HEK293 (cell line): ENCODE results near the gene SH2D4B.
"Not testable (repeated sequence)": the region's sequence is repeated elsewhere in the genome, so short reads cannot be mapped to it uniquely, and the experiment has no call there.

Experiments
- CTCF ChIA-PET: fragments of 350-600 bp; formaldehyde crosslinking; extraction: SDS; loops from one replicate; lab custom pipeline; 2021; ENCODE audit warnings: antibody characterized with exemption; lab: Yijun Ruan, JAX
- POLR2A ChIA-PET: fragments of 300-600 bp; formaldehyde crosslinking; extraction: SDS; loops from one replicate; lab custom pipeline; 2020; ENCODE audit warnings: antibody characterized with exemption, inconsistent platforms; lab: Yijun Ruan, JAX
- H3K27ac ChIP-seq: fragments of 200-500 bp; sonication (Bioruptor generic); 2 replicates; pipeline ENCODE4 v1.5.1; 2014; ENCODE audit warnings: low read depth, low read length, control low read depth, inconsistent platforms; ENCODE audit errors: extremely low read depth
- H3K36me3 ChIP-seq, 2 experiments: fragments of 200-500 bp in 1 of 2; sonication (Bioruptor generic) in 1 of 2; 1 replicate in 1 of 2; 2 replicates in 1 of 2; pipeline ENCODE4 v1.5.1; 2014 to 2017; ENCODE audit warnings: inconsistent platforms in 2 of 2, low read length in 2 of 2; ENCODE audit not compliant: control insufficient read depth in 2 of 2, insufficient read depth in 1 of 2
- H3K4me1 ChIP-seq: fragments of 200-500 bp; sonication (Bioruptor generic); 2 replicates; pipeline ENCODE4 v1.5.1; 2014; ENCODE audit warnings: mild to moderate bottlenecking, low read length, inconsistent platforms; ENCODE audit not compliant: control insufficient read depth, insufficient read depth
- H3K4me3 ChIP-seq: 2 replicates; pipeline ENCODE4 v1.5.1; 2011; ENCODE audit warnings: low read depth, mild to moderate bottlenecking, control low read depth, low read length, moderate library complexity
- H3K9me3 ChIP-seq: fragments of 200-500 bp; sonication (Bioruptor generic); 2 replicates; pipeline ENCODE4 v1.5.1; 2014; ENCODE audit warnings: low read depth, low read length, inconsistent platforms; ENCODE audit not compliant: control insufficient read depth, insufficient read depth
- GLIS2 ChIP-seq: fragments of 450-650 bp; formaldehyde crosslinking; IDR thresholded peaks from 2 replicates; pipeline ENCODE4 v1.5.1; 2016; ENCODE audit warnings: missing biosample characterization, missing genetic modification characterization
- INSM2 ChIP-seq: fragments of 450-650 bp; formaldehyde crosslinking; IDR thresholded peaks from 2 replicates; pipeline ENCODE4 v1.5.1; 2016; ENCODE audit warnings: missing biosample characterization, missing genetic modification characterization
- YY1 ChIP-seq: fragments of 450-650 bp; formaldehyde crosslinking; IDR thresholded peaks from 2 replicates; pipeline ENCODE4 v1.5.1; 2018; ENCODE audit warnings: missing biosample characterization, missing genetic modification characterization
- ZFP41 ChIP-seq: fragments of 450-650 bp; formaldehyde crosslinking; IDR thresholded peaks from 2 replicates; pipeline ENCODE4 v1.5.1; 2016; ENCODE audit warnings: missing biosample characterization, missing genetic modification characterization, borderline replicate concordance
- ZNF146 ChIP-seq: fragments of 450-650 bp; formaldehyde crosslinking; IDR thresholded peaks from 2 replicates; pipeline ENCODE4 v1.5.1; 2016; ENCODE audit warnings: missing biosample characterization, missing genetic modification characterization
- ZNF221 ChIP-seq: fragments of 450-650 bp; formaldehyde crosslinking; IDR thresholded peaks from 2 replicates; pipeline ENCODE4 v1.5.1; 2017; ENCODE audit warnings: missing biosample characterization, missing genetic modification characterization, borderline replicate concordance
- ZNF223 ChIP-seq: fragments of 450-650 bp; formaldehyde crosslinking; IDR thresholded peaks from 2 replicates; pipeline ENCODE4 v1.5.1; 2016; ENCODE audit warnings: missing biosample characterization, missing genetic modification characterization
- ZNF350 ChIP-seq: fragments of 450-650 bp; formaldehyde crosslinking; IDR thresholded peaks from 2 replicates; pipeline ENCODE4 v1.5.0; 2017; ENCODE audit warnings: missing biosample characterization, mild to moderate bottlenecking, missing genetic modification characterization
- ZNF488 ChIP-seq: fragments of 450-650 bp; formaldehyde crosslinking; IDR thresholded peaks from 2 replicates; pipeline ENCODE4 v1.5.1; 2016; ENCODE audit warnings: missing biosample characterization, missing genetic modification characterization
- ZNF670 ChIP-seq: fragments of 450-650 bp; formaldehyde crosslinking; IDR thresholded peaks from 2 replicates; pipeline ENCODE4 v1.5.1; 2016; ENCODE audit warnings: missing biosample characterization, missing genetic modification characterization, low read depth
- TF ChIP-seq, protein P1 (sequence below): fragments of 450-650 bp; formaldehyde crosslinking; IDR thresholded peaks from 2 replicates; pipeline ENCODE4 v1.5.1; 2016; ENCODE audit warnings: missing biosample characterization, missing genetic modification characterization
- TF ChIP-seq, protein P2 (sequence below): fragments of 450-650 bp; formaldehyde crosslinking; IDR thresholded peaks from 2 replicates; pipeline ENCODE4 v1.5.1; 2016; ENCODE audit warnings: missing biosample characterization, missing genetic modification characterization
- TF ChIP-seq, protein P3 (sequence below): fragments of 450-650 bp; formaldehyde crosslinking; IDR thresholded peaks from 2 replicates; pipeline ENCODE4 v1.5.1; 2016; ENCODE audit warnings: missing biosample characterization, missing genetic modification characterization

The SH2D4B gene

DNA sequence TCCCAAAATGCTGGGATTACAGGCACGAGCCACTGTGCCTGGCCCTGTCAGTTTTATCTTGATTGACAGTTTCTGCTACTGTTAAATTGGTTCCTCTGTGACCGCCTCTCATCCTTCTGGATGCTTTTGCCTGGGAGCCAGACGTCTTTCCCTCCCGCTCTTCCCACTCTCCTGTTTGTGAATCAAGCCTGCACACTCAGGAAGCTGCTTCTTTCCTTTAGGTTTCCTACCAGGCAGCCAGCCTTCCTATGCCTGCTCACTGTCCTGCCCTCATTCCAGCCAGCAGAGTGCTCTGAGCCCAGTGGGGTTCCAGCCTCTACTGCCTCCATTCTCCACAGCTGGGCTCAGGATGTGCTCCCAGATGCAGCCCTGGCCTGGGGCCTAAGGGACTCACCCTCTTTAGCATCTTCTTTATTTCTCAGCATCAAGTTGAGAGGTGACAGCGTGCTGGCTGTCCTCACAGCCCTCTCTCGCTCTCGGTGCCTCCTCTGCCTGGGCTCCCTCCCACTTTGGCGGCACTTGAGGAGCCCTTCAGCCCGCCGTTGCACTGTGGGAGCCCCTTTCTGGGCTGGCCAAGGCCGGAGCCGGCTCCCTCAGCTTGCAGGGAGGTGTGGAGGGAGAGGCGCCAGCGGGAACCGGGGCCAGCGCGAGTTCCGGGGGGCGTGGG is 5.1 kb downstream of the SH2D4B start:
- no peaks in the 10 kb centered on the region for H3K9me3 ChIP-seq
- TF ChIP-seq INSM2 (tag by site-specific recombination), result no peak
- no peak for TF ChIP-seq ZNF146 (tag by site-specific recombination)
- TF ChIP-seq, protein P1, sequence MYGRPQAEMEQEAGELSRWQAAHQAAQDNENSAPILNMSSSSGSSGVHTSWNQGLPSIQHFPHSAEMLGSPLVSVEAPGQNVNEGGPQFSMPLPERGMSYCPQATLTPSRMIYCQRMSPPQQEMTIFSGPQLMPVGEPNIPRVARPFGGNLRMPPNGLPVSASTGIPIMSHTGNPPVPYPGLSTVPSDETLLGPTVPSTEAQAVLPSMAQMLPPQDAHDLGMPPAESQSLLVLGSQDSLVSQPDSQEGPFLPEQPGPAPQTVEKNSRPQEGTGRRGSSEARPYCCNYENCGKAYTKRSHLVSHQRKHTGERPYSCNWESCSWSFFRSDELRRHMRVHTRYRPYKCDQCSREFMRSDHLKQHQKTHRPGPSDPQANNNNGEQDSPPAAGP (tag by site-specific recombination), result no peak
- no peak for TF ChIP-seq ZNF221 (tag by site-specific recombination)
- TF ChIP-seq ZNF350 (tag by site-specific recombination), result no peak
- TF ChIP-seq ZNF670 (tag by site-specific recombination), result no peak
- H3K36me3 ChIP-seq, result no peaks in the 10 kb centered on the region
- H3K27ac ChIP-seq, result no peak overlapping the region
- H3K4me1 ChIP-seq, result no peaks in the 10 kb centered on the region
- no peak overlapping the region for H3K4me3 ChIP-seq
- POLR2A ChIA-PET, result no interaction called here
- CTCF ChIA-PET, result interaction anchor here (1.0 kb wide), 1 partner anchor 37 kb away, joined by 6 read pairs; no protein-coding TSS in a partner anchor

DNA sequence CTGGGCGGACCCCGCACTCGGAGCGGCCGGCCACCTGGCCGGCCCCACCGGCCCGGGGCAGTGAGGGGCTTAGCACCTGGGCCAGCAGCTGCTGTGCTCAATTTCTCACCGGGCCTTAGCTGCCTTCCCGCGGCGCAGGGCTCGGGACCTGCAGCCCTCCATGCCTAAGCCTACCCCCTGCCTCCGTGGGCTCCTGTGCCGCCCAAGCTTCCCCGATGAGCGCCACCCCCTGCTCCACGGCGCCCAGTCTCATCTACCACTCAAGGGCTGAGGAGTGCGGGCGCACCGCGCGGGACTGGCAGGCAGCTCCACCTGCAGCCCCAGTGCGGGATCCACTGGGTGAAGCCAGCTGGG is 5.6 kb downstream of the SH2D4B start:
- H3K4me1 ChIP-seq, H3K27ac ChIP-seq, H3K9me3 ChIP-seq, POLR2A ChIA-PET, CTCF ChIA-PET, H3K36me3 ChIP-seq, H3K4me3 ChIP-seq: not testable (repeated sequence)

DNA sequence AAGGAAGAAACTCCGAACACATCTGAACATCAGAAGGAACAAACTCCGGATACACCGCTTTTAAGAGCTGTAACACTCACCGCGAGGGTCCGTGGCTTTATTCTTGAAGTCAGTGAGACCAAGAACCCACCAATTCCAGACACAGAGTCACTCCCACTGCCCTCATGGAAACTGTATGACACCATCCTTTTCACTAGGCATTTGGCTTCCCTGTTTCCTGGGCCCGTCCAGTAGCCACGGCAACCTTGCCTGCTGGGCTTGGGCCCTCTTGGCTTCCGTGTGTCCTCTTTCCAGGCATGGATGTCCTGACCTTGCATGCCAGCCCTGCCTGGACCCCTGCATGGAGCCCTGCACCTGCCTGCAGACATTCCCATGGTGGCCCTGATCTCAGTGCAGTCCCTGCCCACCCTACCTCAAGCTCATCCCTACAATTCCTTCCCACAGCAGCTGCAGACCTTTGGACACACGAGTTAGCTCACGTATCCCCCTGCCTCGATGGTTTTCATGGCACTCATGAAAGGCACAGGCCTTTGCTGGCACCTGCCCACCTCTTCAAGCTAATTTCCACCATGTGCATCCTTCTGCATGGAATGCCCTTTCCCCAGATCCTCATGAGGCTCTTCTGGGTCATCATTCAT is 6.7 kb downstream of the SH2D4B start:
- Histone ChIP-seq H3K4me3 (no peak overlapping the region), H3K9me3 (no peaks in the 10 kb centered on the region), H3K36me3 (no peaks in the 10 kb centered on the region)
- CTCF ChIA-PET, result interaction anchor here (0.5 kb wide), 1 partner anchor 29 kb away, joined by 3 read pairs; no protein-coding TSS in a partner anchor
- TF ChIP-seq, protein P2, sequence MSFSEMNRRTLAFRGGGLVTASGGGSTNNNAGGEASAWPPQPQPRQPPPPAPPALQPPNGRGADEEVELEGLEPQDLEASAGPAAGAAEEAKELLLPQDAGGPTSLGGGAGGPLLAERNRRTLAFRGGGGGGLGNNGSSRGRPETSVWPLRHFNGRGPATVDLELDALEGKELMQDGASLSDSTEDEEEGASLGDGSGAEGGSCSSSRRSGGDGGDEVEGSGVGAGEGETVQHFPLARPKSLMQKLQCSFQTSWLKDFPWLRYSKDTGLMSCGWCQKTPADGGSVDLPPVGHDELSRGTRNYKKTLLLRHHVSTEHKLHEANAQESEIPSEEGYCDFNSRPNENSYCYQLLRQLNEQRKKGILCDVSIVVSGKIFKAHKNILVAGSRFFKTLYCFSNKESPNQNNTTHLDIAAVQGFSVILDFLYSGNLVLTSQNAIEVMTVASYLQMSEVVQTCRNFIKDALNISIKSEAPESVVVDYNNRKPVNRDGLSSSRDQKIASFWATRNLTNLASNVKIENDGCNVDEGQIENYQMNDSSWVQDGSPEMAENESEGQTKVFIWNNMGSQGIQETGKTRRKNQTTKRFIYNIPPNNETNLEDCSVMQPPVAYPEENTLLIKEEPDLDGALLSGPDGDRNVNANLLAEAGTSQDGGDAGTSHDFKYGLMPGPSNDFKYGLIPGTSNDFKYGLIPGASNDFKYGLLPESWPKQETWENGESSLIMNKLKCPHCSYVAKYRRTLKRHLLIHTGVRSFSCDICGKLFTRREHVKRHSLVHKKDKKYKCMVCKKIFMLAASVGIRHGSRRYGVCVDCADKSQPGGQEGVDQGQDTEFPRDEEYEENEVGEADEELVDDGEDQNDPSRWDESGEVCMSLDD, result no peak
- no peak for TF ChIP-seq GLIS2 (tag by site-specific recombination)
- TF ChIP-seq ZNF223 (tag by site-specific recombination), result no peak
- TF ChIP-seq ZNF488 (tag by site-specific recombination), result no peak
- TF ChIP-seq ZFP41 (tag by site-specific recombination), result no peak
- TF ChIP-seq, protein P3, sequence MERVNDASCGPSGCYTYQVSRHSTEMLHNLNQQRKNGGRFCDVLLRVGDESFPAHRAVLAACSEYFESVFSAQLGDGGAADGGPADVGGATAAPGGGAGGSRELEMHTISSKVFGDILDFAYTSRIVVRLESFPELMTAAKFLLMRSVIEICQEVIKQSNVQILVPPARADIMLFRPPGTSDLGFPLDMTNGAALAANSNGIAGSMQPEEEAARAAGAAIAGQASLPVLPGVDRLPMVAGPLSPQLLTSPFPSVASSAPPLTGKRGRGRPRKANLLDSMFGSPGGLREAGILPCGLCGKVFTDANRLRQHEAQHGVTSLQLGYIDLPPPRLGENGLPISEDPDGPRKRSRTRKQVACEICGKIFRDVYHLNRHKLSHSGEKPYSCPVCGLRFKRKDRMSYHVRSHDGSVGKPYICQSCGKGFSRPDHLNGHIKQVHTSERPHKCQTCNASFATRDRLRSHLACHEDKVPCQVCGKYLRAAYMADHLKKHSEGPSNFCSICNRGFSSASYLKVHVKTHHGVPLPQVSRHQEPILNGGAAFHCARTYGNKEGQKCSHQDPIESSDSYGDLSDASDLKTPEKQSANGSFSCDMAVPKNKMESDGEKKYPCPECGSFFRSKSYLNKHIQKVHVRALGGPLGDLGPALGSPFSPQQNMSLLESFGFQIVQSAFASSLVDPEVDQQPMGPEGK (tag by site-specific recombination), result no peak
- no peak for TF ChIP-seq YY1 (tag by site-specific recombination)
- TF ChIP-seq, all 188 proteins: peak for 0
- POLR2A ChIA-PET, result no interaction called here
- no peaks in the 10 kb centered on the region for H3K4me1 ChIP-seq
- H3K27ac ChIP-seq, result no peak overlapping the region
